GM23338 (cell line): ENCODE data around the gene AOPEP. TPM values are rescaled to one million over a fixed set of nuclear protein-coding genes. Genes with fewer than 3 reads are reported as not detected.

Experiments
- ATAC-seq: fragments of 200-7000 bp; cut with Tn5 transposase; 3 replicates; pipeline ENCODE4 v1.9.1; 2020
- DNase-seq: peaks from one replicate; pipeline ENCODE4 v3.0.0-alpha.2; 2015; ENCODE audit warnings: low spot score
- H2AFZ ChIP-seq: fragments of 200-600 bp; sonication (generic); 2 replicates; pipeline ENCODE4 v1.8.0; 2016; ENCODE audit warnings: antibody characterized with exemption, mild to moderate bottlenecking, moderate library complexity
- H3F3A ChIP-seq: fragments of 200-600 bp; sonication (generic); replicated peaks from 2 replicates; pipeline ENCODE4 v1.8.0; 2017; ENCODE audit warnings: antibody characterized with exemption, mixed run types, low read depth
- H3K27ac ChIP-seq: fragments of 200-600 bp; sonication (generic); 2 replicates; pipeline ENCODE4 v1.6.1; 2016; ENCODE audit warnings: low read depth
- H3K27me3 ChIP-seq: fragments of 200-600 bp; sonication (generic); 2 replicates; pipeline ENCODE4 v1.8.0; 2016; ENCODE audit warnings: mild to moderate bottlenecking, mixed run types, moderate library complexity; ENCODE audit not compliant: insufficient read depth
- H3K36me3 ChIP-seq: fragments of 200-600 bp; sonication (generic); 2 replicates; pipeline ENCODE4 v1.8.0; 2016; ENCODE audit warnings: mild to moderate bottlenecking; ENCODE audit not compliant: insufficient read depth
- H3K4me1 ChIP-seq: fragments of 200-600 bp; sonication (generic); 2 replicates; pipeline ENCODE4 v1.8.0; 2016; ENCODE audit warnings: mild to moderate bottlenecking, moderate library complexity; ENCODE audit not compliant: insufficient read depth
- H3K4me2 ChIP-seq: fragments of 200-600 bp; sonication (generic); 2 replicates; pipeline ENCODE4 v1.7.1; 2017; ENCODE audit warnings: mixed run types
- H3K4me3 ChIP-seq: fragments of 200-600 bp; sonication (generic); 2 replicates; pipeline ENCODE4 v1.6.1; 2016; ENCODE audit warnings: mixed run types
- H3K79me2 ChIP-seq: fragments of 200-600 bp; sonication (generic); replicated peaks from 2 replicates; pipeline ENCODE4 v1.8.0; 2017; ENCODE audit warnings: mild to moderate bottlenecking; ENCODE audit not compliant: insufficient read depth
- H3K9me2 ChIP-seq: fragments of 200-600 bp; sonication (generic); 2 replicates; pipeline ENCODE4 v1.8.0; 2017; ENCODE audit not compliant: insufficient read depth
- H4K20me1 ChIP-seq: fragments of 200-600 bp; sonication (generic); replicated peaks from 2 replicates; pipeline ENCODE4 v1.8.0; 2017; ENCODE audit warnings: mild to moderate bottlenecking; ENCODE audit not compliant: insufficient read depth
- H3K27ac Mint-ChIP-seq: 2 replicates; pipeline ENCODE4 v1.8.0; 2020; ENCODE audit warnings: inconsistent platforms, mild to moderate bottlenecking, moderate library complexity, mixed read lengths
- H3K27me3 Mint-ChIP-seq: 3 replicates; pipeline ENCODE4 v1.8.0; 2022; ENCODE audit warnings: low read depth, mild to moderate bottlenecking, moderate library complexity, mixed read lengths, inconsistent platforms; ENCODE audit not compliant: insufficient read depth, poor library complexity
- H3K36me3 Mint-ChIP-seq: 3 replicates; pipeline ENCODE4 v1.8.0; 2021; ENCODE audit warnings: low read depth, mild to moderate bottlenecking, inconsistent platforms, moderate library complexity, mixed read lengths
- H3K4me1 Mint-ChIP-seq: 3 replicates; pipeline ENCODE4 v1.8.0; 2020; ENCODE audit warnings: mild to moderate bottlenecking, inconsistent platforms, mixed read lengths
- H3K4me3 Mint-ChIP-seq: 3 replicates; pipeline ENCODE4 v1.8.0; 2021; ENCODE audit warnings: moderate library complexity, mild to moderate bottlenecking, inconsistent platforms, mixed read lengths
- H3K9me3 Mint-ChIP-seq: 3 replicates; pipeline ENCODE4 v1.8.0; 2020; ENCODE audit warnings: moderate library complexity, mild to moderate bottlenecking, inconsistent platforms, mixed read lengths
- CREB1 ChIP-seq: fragments of 250-450 bp; sonication (Bioruptor Pico); IDR thresholded peaks from 2 replicates; pipeline ENCODE4 v1.5.0; 2020; ENCODE audit warnings: low read depth, mild to moderate bottlenecking, moderate library complexity
- CTCF ChIP-seq, 2 experiments: fragments of 200-600 bp in 1 of 2; sonication (generic) in 1 of 2; conservative IDR thresholded peaks; 2 replicates each; pipeline versions ENCODE4 v1.5.1 to v1.6.1; 2016 to 2017; ENCODE audit warnings: antibody characterized with exemption in 2 of 2, low read depth in 2 of 2, mild to moderate bottlenecking in 2 of 2, moderate library complexity in 1 of 2
- ETS1 ChIP-seq: IDR thresholded peaks from 2 replicates; pipeline ENCODE4 v1.6.1; 2016; ENCODE audit warnings: antibody characterized with exemption
- EZH2 ChIP-seq: fragments of 200-600 bp; sonication (generic); IDR thresholded peaks from one replicate; pipeline ENCODE4 v1.8.0; 2017; ENCODE audit warnings: antibody characterized with exemption, mild to moderate bottlenecking, low read depth; ENCODE audit not compliant: unreplicated experiment
- EZH2phosphoT487 ChIP-seq: fragments of 200-600 bp; sonication (generic); IDR thresholded peaks from one replicate; pipeline ENCODE4 v1.8.1; 2018; ENCODE audit warnings: antibody characterized with exemption; ENCODE audit not compliant: unreplicated experiment
- JUNB ChIP-seq: IDR thresholded peaks from one replicate; pipeline ENCODE4 v1.6.1; 2016; ENCODE audit warnings: antibody characterized with exemption; ENCODE audit not compliant: unreplicated experiment
- NANOG ChIP-seq: IDR thresholded peaks from 2 replicates; pipeline ENCODE4 v1.6.1; 2016; ENCODE audit warnings: antibody characterized with exemption, borderline replicate concordance
- POLR2AphosphoS5 ChIP-seq: IDR thresholded peaks from 2 replicates; pipeline ENCODE4 v1.6.1; 2016; ENCODE audit warnings: antibody characterized with exemption, low read depth
- REST ChIP-seq: IDR thresholded peaks from one replicate; pipeline ENCODE4 v1.6.1; 2018; ENCODE audit warnings: antibody characterized with exemption; ENCODE audit not compliant: unreplicated experiment
- STAT1 ChIP-seq: IDR thresholded peaks from one replicate; pipeline ENCODE4 v1.6.1; 2016; ENCODE audit warnings: antibody characterized with exemption; ENCODE audit not compliant: unreplicated experiment
- ZNF114 ChIP-seq: fragments of 250-450 bp; sonication (Bioruptor Pico); IDR thresholded peaks from 2 replicates; pipeline ENCODE4 v1.5.0; 2020; ENCODE audit warnings: mild to moderate bottlenecking, moderate library complexity
- ZNF331 ChIP-seq: fragments of 250-450 bp; sonication (Bioruptor Pico); IDR thresholded peaks from 2 replicates; pipeline ENCODE4 v1.5.0; 2020; ENCODE audit warnings: low read depth, mild to moderate bottlenecking, moderate library complexity
- polyA plus RNA-seq: library from polyadenylated mRNA; unstranded; fragments of >200 nt; fragmentation: Nextera tagmentation; extraction: Ambion mirVana; gene quantifications from 2 replicates; pipeline ENCODE4 v1.2.1, GENCODE V29; 2016
- total RNA-seq: library from RNA; depleted of rRNA; stranded (reverse); fragments of >200 nt; shearing (Covaris generic); gene quantifications from 2 replicates; pipeline ENCODE4 v1.2.3, GENCODE V29; 2014

Gene AOPEP
- total and polyA plus RNA-seq, 2 experiments from 2014 or later, result 7.0 to 16.5 TPM

DNA sequence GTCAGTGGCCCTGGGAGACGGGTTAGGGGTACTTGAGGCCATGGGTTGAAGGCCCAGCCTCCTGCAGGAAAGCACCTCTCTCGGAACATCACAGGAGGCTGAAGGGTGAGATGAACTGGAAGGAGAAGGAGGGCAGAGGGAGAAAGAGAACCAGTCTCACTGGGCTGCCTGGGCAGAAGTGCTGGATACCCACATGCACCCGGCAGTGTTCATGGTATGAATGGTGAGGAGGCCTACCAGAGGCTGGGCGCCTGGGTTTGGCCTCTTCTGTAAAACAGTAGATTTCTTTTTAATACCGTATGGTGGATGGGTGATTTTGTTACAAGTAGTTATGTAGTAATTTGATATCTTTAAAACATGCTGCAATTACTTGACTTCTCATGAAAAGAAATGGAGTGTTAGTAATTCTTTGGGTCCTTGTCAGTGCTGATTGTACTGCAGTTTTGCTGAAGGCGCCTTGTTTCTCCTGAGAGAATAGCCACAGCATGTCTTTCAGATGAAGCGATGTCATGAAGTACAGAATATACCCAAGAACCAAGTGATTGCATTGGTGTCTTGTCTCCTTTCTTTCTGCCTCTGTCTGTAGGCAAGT lies 332.4 kb downstream of the AOPEP start (continued):
- TF ChIP-seq ZNF114 (CRISPR knock-in tag), result no peak
- TF ChIP-seq POLR2AphosphoS5, result no peak
- no peak for TF ChIP-seq EZH2phosphoT487
- TF ChIP-seq ETS1, result no peak
- no peak for TF ChIP-seq ZNF331 (CRISPR knock-in tag)
- TF ChIP-seq EZH2, result no peak
- TF ChIP-seq CREB1 (CRISPR knock-in tag), result no peak
- TF ChIP-seq STAT1, result no peak
- TF ChIP-seq REST, result no peak
- TF ChIP-seq JUNB, result no peak

- H3K4me3 ChIP-seq, result no peak overlapping the region
- H3K36me3 ChIP-seq, result no peaks in the 10 kb centered on the region
- no peak overlapping the region for H3K27ac Mint-ChIP-seq
- no peaks in the 10 kb centered on the region for H3K9me3 Mint-ChIP-seq
- DNase-seq (no peak), ATAC-seq (no peak)
- peaks cover 17% of the 10 kb centered on the region for H3K4me1 ChIP-seq
- H3K79me2 ChIP-seq, result no peaks in the 10 kb centered on the region
- no peaks in the 10 kb centered on the region for H3F3A ChIP-seq
- H4K20me1 ChIP-seq, result no peaks in the 10 kb centered on the region
- H2AFZ ChIP-seq, result no peak overlapping the region
- no peak overlapping the region for H3K4me3 Mint-ChIP-seq
- no peak overlapping the region for H3K27ac ChIP-seq
- H3K9me2 ChIP-seq, result no peaks in the 10 kb centered on the region
- no peaks in the 10 kb centered on the region for H3K27me3 ChIP-seq
- no peaks in the 10 kb centered on the region for H3K36me3 Mint-ChIP-seq
- H3K4me1 Mint-ChIP-seq, result peaks cover 47% of the 10 kb centered on the region
- peaks cover 11% of the 10 kb centered on the region for H3K27me3 Mint-ChIP-seq
- TF ChIP-seq POLR2AphosphoS5, result no peak
- no peak overlapping the region for H3K4me2 ChIP-seq
These were observed 333.7 kb downstream of the AOPEP start for GRCh38 chr9:95060234-95060633.

DNA sequence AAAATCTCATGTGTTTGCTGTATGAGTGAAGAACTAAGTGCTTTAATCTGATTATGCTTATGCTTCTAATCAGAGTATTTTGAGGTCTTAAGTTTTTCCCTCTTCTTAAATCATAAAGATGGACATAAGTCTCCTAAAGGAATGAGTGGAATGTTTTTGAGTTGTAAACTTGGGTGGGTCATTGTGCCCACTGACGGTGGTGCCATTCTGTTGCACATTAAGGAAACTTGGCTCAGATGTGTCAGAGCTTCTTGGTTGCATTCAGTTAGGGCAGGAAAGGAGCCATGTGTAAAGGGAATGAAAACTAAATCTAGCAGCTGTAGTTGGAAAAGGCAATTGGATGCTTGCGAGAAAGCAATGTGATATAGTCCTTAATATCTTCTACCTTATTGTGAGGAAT lies 334.4 kb downstream of the AOPEP start:
- no peak overlapping the region for H3K4me3 ChIP-seq
- H3K4me1 ChIP-seq, result peaks cover 10% of the 10 kb centered on the region
- Mint-ChIP-seq H3K27me3 (peaks cover 12% of the 10 kb centered on the region), H3K36me3 (no peaks in the 10 kb centered on the region), H3K4me3 (no peak overlapping the region), H3K27ac (no peak overlapping the region), H3K4me1 (peaks cover 40% of the 10 kb centered on the region), H3K9me3 (no peaks in the 10 kb centered on the region)
- H3K79me2 ChIP-seq, result no peaks in the 10 kb centered on the region
- no peak overlapping the region for H3K4me2 ChIP-seq
- H3K9me2 ChIP-seq, result no peaks in the 10 kb centered on the region
- H3F3A ChIP-seq, result no peaks in the 10 kb centered on the region
- H3K27me3 ChIP-seq, result no peaks in the 10 kb centered on the region
- H3K36me3 ChIP-seq, result no peaks in the 10 kb centered on the region
- no peak overlapping the region for H3K27ac ChIP-seq
- ATAC-seq (no peak), DNase-seq (no peak)
- no peaks in the 10 kb centered on the region for H4K20me1 ChIP-seq
- no peak overlapping the region for H2AFZ ChIP-seq
- TF ChIP-seq NANOG, result no peak
- TF ChIP-seq CTCF (conservative IDR thresholded peaks at IDR 0.05; ENCODE audit: low read depth in 2 of 2), result no peak
- no peak for TF ChIP-seq JUNB
- TF ChIP-seq ZNF114 (CRISPR knock-in tag), result no peak
- TF ChIP-seq EZH2phosphoT487, result no peak
- TF ChIP-seq POLR2AphosphoS5, result no peak
- no peak for TF ChIP-seq STAT1
- no peak for TF ChIP-seq ETS1
- TF ChIP-seq CREB1 (CRISPR knock-in tag), result no peak
- no peak for TF ChIP-seq ZNF331 (CRISPR knock-in tag)
